ENCODE measurements around the gene PKIB. TPM values are rescaled to one million over a fixed set of nuclear protein-coding genes. Genes with fewer than 3 reads are reported as not detected.

Gene PKIB
- total and polyA plus RNA-seq, 2 donors (not counting 3 experiments of a cell fraction or from before 2014, with no cell fraction given) = not detected

- POLR2A ChIA-PET = no interaction called here
Measured at GRCh38 chr6:122730334-122730733, 120.1 kb downstream of the PKIB start.

More at GRCh38 chr6:122730334-122730733, 120.1 kb downstream of the PKIB start:
- no peak overlapping the region for H3K9ac ChIP-seq (replicated peaks; ENCODE audit: extremely low read depth, insufficient read depth, low read length)
- dilution Hi-C loops (cut with MboI; ENCODE audit: extremely low pct_ligation_motif_present, low sequenced_read_pairs) (no loop called here), intact Hi-C loops (cut with micrococcal nuclease) (loop anchor here (1.0 to 10.0 kb wide), 4 partner anchors 109 to 986 kb away; no protein-coding TSS in a partner anchor)
- H3K27me3 ChIP-seq (ENCODE audit: control insufficient read depth in 2 of 2, insufficient read depth in 2 of 2, low read length in 2 of 2) = peaks cover 5 to 11% of the 10 kb centered on the region in 2 experiments
- H3K36me3 ChIP-seq (ENCODE audit: control insufficient read depth in 2 of 2, extremely low read depth in 1 of 2, insufficient read depth in 2 of 2, low read length in 2 of 2) = no peaks in the 10 kb centered on the region
- DNase-seq (ENCODE audit: low read depth, low spot score) (no peak), FAIRE-seq (no peak)
- BruUV-seq (replicated peaks) = no TSS peak
- H4K20me1 ChIP-seq (replicated peaks; ENCODE audit: control insufficient read depth, extremely low read depth, insufficient read depth, low read length) = no peaks in the 10 kb centered on the region
- H2AFZ ChIP-seq (ENCODE audit: low read depth, low read length) = no peak overlapping the region
- TF ChIP-seq GATA2 (IDR thresholded peaks at IDR 0.05; ENCODE audit: insufficient read depth, insufficient read length, low read depth, low read length) (no peak), POLR2A (IDR thresholded peaks at IDR 0.05; ENCODE audit: low read depth, low read length) (no peak), POLR2AphosphoS5 (IDR thresholded peaks at IDR 0.05; ENCODE audit: insufficient read depth, low read depth, low read length) (no peak), CTCF (IDR thresholded peaks at IDR 0.05; ENCODE audit: extremely low read depth in 1 of 2, insufficient read depth in 1 of 2, low read depth in 1 of 2, low read length in 2 of 2) (no peak), JUN (IDR thresholded peaks at IDR 0.05; ENCODE audit: borderline replicate concordance, insufficient read depth, insufficient read length, low read depth) (no peak), MAX (IDR thresholded peaks at IDR 0.05; ENCODE audit: insufficient read depth, insufficient read length) (no peak), FOS (IDR thresholded peaks at IDR 0.05; ENCODE audit: borderline replicate concordance, insufficient read depth, low read length) (no peak), EZH2 (IDR thresholded peaks at IDR 0.05; ENCODE audit: borderline replicate concordance, low read depth, low read length, severe bottlenecking) (no peak), MYC (IDR thresholded peaks at IDR 0.05; ENCODE audit: low read depth, low read length) (no peak)
- H3K79me2 ChIP-seq (ENCODE audit: control insufficient read depth, insufficient read depth, low read length) = no peaks in the 10 kb centered on the region
- no peaks in the 10 kb centered on the region for H3K9me3 ChIP-seq (replicated peaks; ENCODE audit: control insufficient read depth, insufficient read depth, low read length)
- no peak overlapping the region for H3K4me2 ChIP-seq (ENCODE audit: insufficient read depth, low read length)
- H3K4me3 ChIP-seq (replicated peaks in 1 of 3; ENCODE audit: insufficient read depth in 1 of 3, low read depth in 1 of 3, low read length in 3 of 3) = no peak overlapping the region
- CTCF ChIA-PET = interaction anchor here (1.0 to 9.1 kb wide), 9 partner anchors 11 to 985 kb away, joined by 3 to 274 read pairs (median 5); no protein-coding TSS in a partner anchor
- no peaks in the 10 kb centered on the region for H3K4me1 ChIP-seq (ENCODE audit: control insufficient read depth, extremely low read depth, insufficient read depth, low read length)
- no peak overlapping the region for H3K27ac ChIP-seq (ENCODE audit: insufficient read depth, low read depth, low read length)
- no peaks in the 10 kb centered on the region for H3K9me1 ChIP-seq (replicated peaks; ENCODE audit: control insufficient read depth, extremely low read depth, insufficient read depth, low read length)

All from endothelial cell of umbilical vein (primary cell).